Upper lobe of left lung (tissue), 6 donors: ENCODE results near the gene FOXM1. TPM values are rescaled to one million over a fixed set of nuclear protein-coding genes. Genes with fewer than 3 reads are reported as not detected.

ENCODE experiments used
- ATAC-seq, 2 donors: fragments of 200-7000 bp; cut with Tn5 transposase; one replicate each; pipeline ENCODE4 v1.9.1; 2022; ENCODE audit warnings: mild to moderate bottlenecking in 2 of 2, moderate library complexity in 2 of 2; ENCODE audit not compliant: low FRiP score in 2 of 2
- DNase-seq, 2 donors: peaks; one replicate each; pipeline ENCODE4 v3.0.0-alpha.2; 2019 to 2020
- H3K27ac ChIP-seq, 4 donors: fragments of 200-600 bp; sonication (generic); one replicate each; pipeline ENCODE4 v1.5.1; 2016 to 2019
- H3K27me3 ChIP-seq, 4 donors: fragments of 200-600 bp; sonication (generic); one replicate each; pipeline ENCODE4 v1.5.1; 2017 to 2019
- H3K36me3 ChIP-seq, 4 donors: fragments of 200-600 bp; sonication (generic); one replicate each; pipeline ENCODE4 v1.5.1; 2016 to 2019
- H3K4me1 ChIP-seq, 4 donors: fragments of 200-600 bp; sonication (generic); one replicate each; pipeline ENCODE4 v1.5.1; 2018 to 2019
- H3K4me3 ChIP-seq, 4 donors: fragments of 200-600 bp; sonication (generic); one replicate each; pipeline ENCODE4 v1.5.1; 2017 to 2019; ENCODE audit warnings: mild to moderate bottlenecking in 2 of 4, moderate library complexity in 1 of 4
- H3K9me3 ChIP-seq, 4 donors: fragments of 200-600 bp; sonication (generic); one replicate each; pipeline ENCODE4 v1.5.1; 2018 to 2019
- EP300 ChIP-seq, 4 donors: sonication (generic); formaldehyde crosslinking; IDR thresholded peaks; one replicate each; pipeline ENCODE4 v1.5.1; 2017; ENCODE audit warnings: antibody characterized with exemption in 4 of 4, control low read depth in 2 of 4
- POLR2A ChIP-seq, 4 donors: fragments of 450-650 bp; IDR thresholded peaks; one replicate each; pipeline ENCODE4 v1.5.1; 2016 to 2017; ENCODE audit warnings: antibody characterized with exemption in 4 of 4, mild to moderate bottlenecking in 2 of 4
- POLR2AphosphoS5 ChIP-seq, 2 donors: sonication (generic); formaldehyde crosslinking; IDR thresholded peaks; one replicate each; pipeline ENCODE4 v1.5.1; 2017; ENCODE audit warnings: antibody characterized with exemption in 2 of 2
- WGBS, 2 donors: methylation state at CpG; one replicate each; pipeline ENCODE4 v1.1.5; 2017 to 2018; 5-methylcytosine and 5-hydroxymethylcytosine counted together
- total RNA-seq, 6 donors: library from RNA; depleted of rRNA in 4 of 6; stranded (reverse); fragments of >200 nt in 4 of 6; gene quantifications; one replicate each; pipeline versions ENCODE4 v1.1.0 to v1.2.1, GENCODE V29; 2016 to 2021
- TF ChIP-seq, protein P1 (sequence below), 6 experiments: fragments of 450-650 bp in 4 of 6; fragments of 200-600 bp in 2 of 6; sonication (generic) in 2 of 6; IDR thresholded peaks; one replicate each; pipeline ENCODE4 v1.5.1; 2016 to 2019; ENCODE audit warnings: antibody characterized with exemption in 6 of 6
- donor health status: DM: no; HTN: no; CAD: no; lungs with moderate emphysema.
- donor health status: DM: no; HTN: yes; CAD: no; lungs with severe emphysema.

FOXM1 gene
- total RNA-seq, 6 donors from 2014 or later: 2.1 to 27.6 (median 4.9) TPM; not detected in 1

DNA sequence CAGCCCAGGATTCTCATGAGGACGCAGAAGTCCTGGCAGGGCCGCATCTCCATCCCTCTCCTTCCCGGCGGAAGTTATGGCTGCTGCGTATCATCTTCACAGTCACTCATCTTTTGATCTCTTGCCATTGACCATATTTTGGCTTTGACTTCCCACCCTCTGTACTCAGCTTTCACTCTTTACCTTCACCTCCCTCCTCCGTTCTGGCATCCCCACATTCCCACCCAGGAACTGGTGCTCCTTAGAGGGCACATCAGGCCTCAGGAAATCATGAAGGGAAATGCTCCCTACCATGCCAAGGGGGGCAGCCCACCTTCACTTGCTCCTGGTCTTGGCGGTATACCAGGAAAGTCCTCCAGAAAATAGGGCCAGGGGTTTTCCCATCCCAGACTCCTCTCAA is 21.4 kb downstream of the FOXM1 start:
- DNase-seq (no peak), ATAC-seq (no peak)
- TF ChIP-seq, protein P1, sequence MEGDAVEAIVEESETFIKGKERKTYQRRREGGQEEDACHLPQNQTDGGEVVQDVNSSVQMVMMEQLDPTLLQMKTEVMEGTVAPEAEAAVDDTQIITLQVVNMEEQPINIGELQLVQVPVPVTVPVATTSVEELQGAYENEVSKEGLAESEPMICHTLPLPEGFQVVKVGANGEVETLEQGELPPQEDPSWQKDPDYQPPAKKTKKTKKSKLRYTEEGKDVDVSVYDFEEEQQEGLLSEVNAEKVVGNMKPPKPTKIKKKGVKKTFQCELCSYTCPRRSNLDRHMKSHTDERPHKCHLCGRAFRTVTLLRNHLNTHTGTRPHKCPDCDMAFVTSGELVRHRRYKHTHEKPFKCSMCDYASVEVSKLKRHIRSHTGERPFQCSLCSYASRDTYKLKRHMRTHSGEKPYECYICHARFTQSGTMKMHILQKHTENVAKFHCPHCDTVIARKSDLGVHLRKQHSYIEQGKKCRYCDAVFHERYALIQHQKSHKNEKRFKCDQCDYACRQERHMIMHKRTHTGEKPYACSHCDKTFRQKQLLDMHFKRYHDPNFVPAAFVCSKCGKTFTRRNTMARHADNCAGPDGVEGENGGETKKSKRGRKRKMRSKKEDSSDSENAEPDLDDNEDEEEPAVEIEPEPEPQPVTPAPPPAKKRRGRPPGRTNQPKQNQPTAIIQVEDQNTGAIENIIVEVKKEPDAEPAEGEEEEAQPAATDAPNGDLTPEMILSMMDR (IDR thresholded peaks at IDR 0.05): no peak
- TF ChIP-seq POLR2AphosphoS5 (IDR thresholded peaks at IDR 0.05) (no peak), EP300 (IDR thresholded peaks at IDR 0.05) (no peak), POLR2A (IDR thresholded peaks at IDR 0.05) (no peak)
- H3K36me3 ChIP-seq: peaks cover 0 to 14% (median 2%) of the 10 kb centered on the region in 4 donors
- no peaks in the 10 kb centered on the region for H3K27me3 ChIP-seq
- no peak overlapping the region for H3K4me3 ChIP-seq
- WGBS, 2 donors: 88 to 98% methylated on average over 7 of the region's 7 CpGs
- H3K27ac ChIP-seq: no peak overlapping the region
- H3K9me3 ChIP-seq: no peaks in the 10 kb centered on the region
- peaks cover 0 to 3% (median 0%) of the 10 kb centered on the region in 4 donors for H3K4me1 ChIP-seq

DNA sequence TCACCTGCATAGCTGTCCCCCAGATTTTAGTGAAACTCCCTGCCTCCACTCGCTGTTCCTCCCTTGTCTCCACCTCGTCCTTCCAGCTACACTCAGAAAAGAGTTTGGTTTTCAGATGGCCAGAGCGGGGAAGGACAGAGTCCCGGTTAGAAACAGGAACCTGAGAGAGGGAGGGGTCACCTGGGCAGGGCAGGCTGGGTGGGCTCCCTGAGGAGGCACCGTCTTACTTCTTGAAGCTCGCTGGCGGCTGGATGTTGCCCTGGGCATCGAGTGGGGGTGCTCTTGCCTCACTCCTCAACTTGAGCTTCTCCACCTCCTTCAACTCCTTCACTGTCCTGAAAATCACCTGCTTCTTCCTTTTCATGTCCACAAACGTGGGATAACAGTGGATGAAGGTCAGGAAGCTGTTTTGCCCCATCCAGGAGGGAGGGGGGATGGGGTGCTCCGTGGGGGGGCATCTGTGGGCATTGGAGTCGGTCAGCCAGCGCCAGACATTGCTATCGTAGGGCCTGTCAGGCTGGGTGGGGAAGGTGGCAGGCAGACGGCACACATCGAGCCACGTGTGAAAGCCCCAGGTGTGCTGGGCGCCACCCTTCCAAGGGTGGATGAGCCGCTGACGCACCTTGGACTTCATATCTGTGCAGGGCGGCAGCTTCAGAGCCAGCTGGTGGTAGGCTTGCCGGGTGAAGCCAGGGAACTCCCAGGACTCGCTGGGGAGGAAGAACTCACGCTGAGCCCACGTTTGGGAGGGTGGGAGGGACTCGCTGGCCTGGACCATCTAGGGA is 22.1 kb downstream of the FOXM1 start:
- H3K4me1 ChIP-seq: peaks cover 0 to 3% (median 0%) of the 10 kb centered on the region in 4 donors
- WGBS, 2 donors: 91% methylated on average over 21 to 25 of the region's 25 CpGs
- no peak for DNase-seq
- no peaks in the 10 kb centered on the region for H3K9me3 ChIP-seq
- no peak for ATAC-seq
- TF ChIP-seq POLR2A (IDR thresholded peaks at IDR 0.05): no peak
- no peak overlapping the region for H3K4me3 ChIP-seq
- peaks cover 0 to 14% (median 2%) of the 10 kb centered on the region in 4 donors for H3K36me3 ChIP-seq
- no peak overlapping the region for H3K27ac ChIP-seq
- no peaks in the 10 kb centered on the region for H3K27me3 ChIP-seq

DNA sequence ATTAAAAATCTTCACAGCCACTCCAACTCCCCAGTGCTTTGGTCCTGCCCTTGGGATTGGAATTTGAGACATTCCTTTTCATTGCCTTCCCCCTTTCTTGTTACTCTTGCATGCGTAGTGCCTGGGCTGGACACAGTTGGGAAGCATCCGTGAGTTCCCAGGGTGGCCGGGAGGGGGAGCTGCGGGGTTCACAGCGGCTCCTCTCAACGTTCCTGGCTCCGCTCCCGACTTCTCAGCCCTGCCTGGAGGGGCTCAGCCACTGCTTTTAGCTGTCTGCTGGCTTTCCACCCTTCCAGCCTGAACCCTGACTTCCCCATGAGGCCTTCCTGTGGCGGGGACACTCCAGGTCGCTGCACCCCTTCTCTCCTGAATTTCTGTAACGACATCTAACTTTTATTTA is 23.3 kb downstream of the FOXM1 start:
- no peak overlapping the region for H3K27ac ChIP-seq
- no peak for TF ChIP-seq POLR2AphosphoS5 (IDR thresholded peaks at IDR 0.05)
- TF ChIP-seq, protein P1 (IDR thresholded peaks at IDR 0.05): peak; percentile 66 to 78 (median 74)
- 20 to 22% methylated on average over 11 of the region's 11 CpGs for WGBS, 2 donors
- no peaks in the 10 kb centered on the region for H3K27me3 ChIP-seq
- no peaks in the 10 kb centered on the region for H3K9me3 ChIP-seq
- no peak overlapping the region for H3K4me3 ChIP-seq
- peaks cover 0 to 14% (median 2%) of the 10 kb centered on the region in 4 donors for H3K36me3 ChIP-seq
- peaks cover 0 to 3% (median 0%) of the 10 kb centered on the region in 4 donors for H3K4me1 ChIP-seq
- peak; percentile 86 to 89 for ATAC-seq
- peak; percentile 73 to 86 for DNase-seq

DNA sequence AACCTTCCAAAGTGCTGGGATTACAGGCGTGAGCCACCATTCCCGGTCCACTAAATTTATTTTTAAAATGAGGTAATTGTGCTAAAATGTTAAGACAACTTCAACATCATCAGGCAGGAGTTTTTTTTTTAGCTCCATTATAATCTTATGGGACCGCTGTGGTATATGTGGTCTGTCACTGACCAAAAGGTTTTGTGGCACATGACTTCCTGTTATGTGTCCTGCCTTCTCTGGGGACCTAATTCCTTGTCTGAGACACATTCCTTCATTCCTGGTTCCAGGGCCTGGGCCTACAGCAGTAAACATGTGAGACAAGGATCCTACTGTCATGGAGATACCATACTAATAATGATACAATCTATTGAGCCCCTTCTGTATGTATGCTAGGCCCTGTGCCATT is 25.0 kb downstream of the FOXM1 start:
- ATAC-seq: no peak
- TF ChIP-seq, protein P1 (IDR thresholded peaks at IDR 0.05): no peak
- no peak for DNase-seq
- Histone ChIP-seq H3K27ac (no peak overlapping the region), H3K27me3 (no peaks in the 10 kb centered on the region), H3K9me3 (no peaks in the 10 kb centered on the region), H3K4me3 (no peak overlapping the region), H3K36me3 (no peaks in the 10 kb centered on the region), H3K4me1 (peaks cover 0 to 3% (median 0%) of the 10 kb centered on the region in 4 donors)
- 82 to 94% methylated on average over 3 of the region's 3 CpGs for WGBS, 2 donors

DNA sequence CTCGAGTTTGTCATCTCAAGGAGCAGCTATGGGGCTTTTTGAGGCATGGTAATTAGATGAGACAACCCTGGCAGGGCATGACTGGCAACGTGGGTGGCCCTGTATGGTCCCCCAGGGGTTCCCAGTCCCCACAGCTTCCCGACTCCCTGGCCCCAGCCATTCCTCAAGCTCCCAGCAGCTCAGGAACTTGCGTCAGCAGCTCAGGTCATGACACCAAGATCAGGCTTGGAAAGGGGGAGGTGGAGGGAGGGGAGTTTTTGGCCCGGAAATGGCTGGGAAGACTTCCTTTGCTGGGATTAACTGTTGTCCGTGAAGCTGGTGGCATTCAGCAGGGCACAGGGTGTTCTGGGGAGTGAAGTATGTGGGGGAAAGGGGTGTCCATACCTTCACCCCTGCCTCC is 31.7 kb downstream of the FOXM1 start:
- no peak for DNase-seq

More for the DNA sequence above, 31.7 kb downstream of the FOXM1 start:
- H3K27ac ChIP-seq: no peak overlapping the region
- peaks cover 0 to 22% (median 2%) of the 10 kb centered on the region in 4 donors for H3K36me3 ChIP-seq
- peak in 1 of 2 donors; percentile 21 for ATAC-seq
- H3K9me3 ChIP-seq: no peaks in the 10 kb centered on the region
- 51% methylated on average over 6 of the region's 6 CpGs for WGBS, 2 donors
- no peaks in the 10 kb centered on the region for H3K27me3 ChIP-seq
- no peak overlapping the region for H3K4me3 ChIP-seq
- no peaks in the 10 kb centered on the region for H3K4me1 ChIP-seq
- TF ChIP-seq EP300 (IDR thresholded peaks at IDR 0.05) (no peak), POLR2A (IDR thresholded peaks at IDR 0.05) (no peak), POLR2AphosphoS5 (IDR thresholded peaks at IDR 0.05) (no peak)
- TF ChIP-seq, protein P1 (IDR thresholded peaks at IDR 0.05): no peak
